Stimulated activated naive CD8-positive, alpha-beta T cell treated with anti-CD3 and anti-CD28 coated beads, Interleukin-15, Interleukin-2, amounts not matched to agents 100 ng/mL and 50 ng/mL, for 24 hours (primary cell): ENCODE data around the gene TMEM30A.

Experiments
- H3K27ac Mint-ChIP-seq: one replicate; pipeline ENCODE4 v1.8.0; 2021; ENCODE audit warnings: mild to moderate bottlenecking, mixed read lengths
- H3K27me3 Mint-ChIP-seq: one replicate; pipeline ENCODE4 v1.8.0; 2021; ENCODE audit warnings: mixed read lengths
- H3K36me3 Mint-ChIP-seq: one replicate; pipeline ENCODE4 v1.8.0; 2021; ENCODE audit warnings: low read depth, mixed read lengths
- H3K4me1 Mint-ChIP-seq: one replicate; pipeline ENCODE4 v1.8.0; 2021; ENCODE audit warnings: low read depth, mixed read lengths
- H3K4me3 Mint-ChIP-seq: one replicate; pipeline ENCODE4 v1.8.0; 2021; ENCODE audit warnings: mild to moderate bottlenecking, mixed read lengths
- H3K9me3 Mint-ChIP-seq: one replicate; pipeline ENCODE4 v1.8.0; 2021; ENCODE audit warnings: mixed read lengths

The TMEM30A gene

DNA sequence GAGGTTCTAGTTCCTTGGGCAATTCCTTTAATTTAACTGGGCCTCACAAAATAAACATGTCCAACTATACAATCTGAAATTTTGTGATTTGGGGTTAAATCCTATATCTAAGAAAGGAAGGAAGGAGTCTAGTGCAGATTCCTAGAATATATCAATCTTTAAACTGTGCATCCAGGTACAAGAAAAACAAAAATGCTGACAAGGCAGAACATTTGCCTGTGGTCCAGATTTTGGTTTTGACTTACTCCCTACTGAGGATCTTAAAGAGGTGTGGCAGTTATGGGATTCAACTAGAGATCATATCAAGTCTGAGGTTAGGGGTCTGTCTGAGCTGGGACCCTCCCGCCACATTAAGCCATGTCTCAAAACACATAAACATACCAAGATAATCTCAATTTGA is 23.3 kb downstream of the TMEM30A start:
- H3K4me3 Mint-ChIP-seq = no peak overlapping the region
- H3K36me3 Mint-ChIP-seq = peaks cover 37% of the 10 kb centered on the region
- no peaks in the 10 kb centered on the region for H3K27me3 Mint-ChIP-seq
- H3K4me1 Mint-ChIP-seq = no peaks in the 10 kb centered on the region
- no peaks in the 10 kb centered on the region for H3K9me3 Mint-ChIP-seq
- no peak overlapping the region for H3K27ac Mint-ChIP-seq

GRCh38 chr6:75257343-75258087 is 27.1 kb downstream of the TMEM30A start:
- Mint-ChIP-seq H3K27me3 (no peaks in the 10 kb centered on the region), H3K4me1 (no peaks in the 10 kb centered on the region), H3K36me3 (peaks cover 42% of the 10 kb centered on the region), H3K4me3 (no peak overlapping the region), H3K27ac (no peak overlapping the region), H3K9me3 (no peaks in the 10 kb centered on the region)

- no peak overlapping the region for H3K4me3 Mint-ChIP-seq
- H3K9me3 Mint-ChIP-seq = no peaks in the 10 kb centered on the region
- no peak overlapping the region for H3K27ac Mint-ChIP-seq
- H3K27me3 Mint-ChIP-seq = peaks cover 14% of the 10 kb centered on the region
- H3K36me3 Mint-ChIP-seq = peaks cover 8% of the 10 kb centered on the region
- H3K4me1 Mint-ChIP-seq = no peaks in the 10 kb centered on the region
Measured at GRCh38 chr6:75250552-75250951, 34.0 kb downstream of the TMEM30A start.

DNA sequence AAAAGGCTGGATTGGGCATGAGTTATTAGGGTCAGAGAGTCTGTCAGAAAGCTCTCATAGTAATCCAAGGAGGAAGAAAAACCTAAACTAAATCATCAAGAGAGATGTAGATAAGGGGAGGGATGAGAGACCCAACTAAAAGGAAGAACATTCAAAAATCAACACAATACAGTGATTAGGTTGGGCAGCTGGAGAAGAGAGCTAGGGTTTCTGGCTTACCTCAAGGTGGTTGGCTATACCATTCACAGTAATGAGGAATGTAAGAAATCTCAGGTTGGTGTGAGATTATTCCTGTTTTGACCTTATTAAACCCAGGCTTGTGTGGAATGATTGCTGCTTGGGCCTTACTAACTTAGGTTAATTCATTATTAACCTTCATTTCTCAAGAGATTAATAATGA is 34.8 kb downstream of the TMEM30A start:
- H3K27me3 Mint-ChIP-seq = peaks cover 17% of the 10 kb centered on the region

GRCh38 chr6:75246386-75246785 is 38.2 kb downstream of the TMEM30A start:
- H3K9me3 Mint-ChIP-seq = no peaks in the 10 kb centered on the region
- H3K27me3 Mint-ChIP-seq = peaks cover 20% of the 10 kb centered on the region
- no peak overlapping the region for H3K4me3 Mint-ChIP-seq
- H3K4me1 Mint-ChIP-seq = peaks cover 19% of the 10 kb centered on the region
- peaks cover 13% of the 10 kb centered on the region for H3K36me3 Mint-ChIP-seq
- no peak overlapping the region for H3K27ac Mint-ChIP-seq

More for the DNA sequence above, 34.8 kb downstream of the TMEM30A start:
- Mint-ChIP-seq H3K4me1 (peaks cover 2% of the 10 kb centered on the region), H3K36me3 (peaks cover 8% of the 10 kb centered on the region), H3K9me3 (no peaks in the 10 kb centered on the region), H3K27ac (no peak overlapping the region), H3K4me3 (no peak overlapping the region)

DNA sequence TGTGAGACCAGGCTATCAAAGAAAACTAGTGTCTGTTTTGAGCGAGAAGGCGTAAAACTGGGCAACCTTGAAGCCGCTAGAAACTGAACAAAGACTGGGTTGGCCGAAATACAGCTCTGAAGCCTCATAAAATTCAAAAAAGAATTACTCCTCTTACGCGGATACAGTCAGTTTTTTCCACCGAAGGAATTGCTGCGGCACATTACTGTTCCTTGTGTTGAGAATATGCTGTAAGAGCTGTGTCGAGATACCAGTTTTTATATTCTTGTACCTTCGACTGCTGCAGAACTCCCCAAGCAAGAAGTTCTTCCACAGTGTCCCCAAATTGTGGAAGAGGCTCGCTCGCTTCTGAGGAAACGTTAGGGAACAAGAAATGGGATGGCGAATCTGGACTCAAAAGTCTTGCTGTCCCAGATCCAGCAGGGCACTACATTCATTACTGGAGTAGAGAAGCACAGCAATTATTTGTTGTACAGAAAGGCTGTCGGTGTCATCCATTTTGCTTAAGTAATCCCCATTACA is 40.5 kb downstream of the TMEM30A start:
- H3K27ac Mint-ChIP-seq = peak overlapping the region; percentile 99
- peaks cover 20% of the 10 kb centered on the region for H3K27me3 Mint-ChIP-seq
- peaks cover 31% of the 10 kb centered on the region for H3K36me3 Mint-ChIP-seq
- no peaks in the 10 kb centered on the region for H3K9me3 Mint-ChIP-seq
- H3K4me1 Mint-ChIP-seq = peaks cover 26% of the 10 kb centered on the region
- H3K4me3 Mint-ChIP-seq = peak overlapping the region; percentile 99

DNA sequence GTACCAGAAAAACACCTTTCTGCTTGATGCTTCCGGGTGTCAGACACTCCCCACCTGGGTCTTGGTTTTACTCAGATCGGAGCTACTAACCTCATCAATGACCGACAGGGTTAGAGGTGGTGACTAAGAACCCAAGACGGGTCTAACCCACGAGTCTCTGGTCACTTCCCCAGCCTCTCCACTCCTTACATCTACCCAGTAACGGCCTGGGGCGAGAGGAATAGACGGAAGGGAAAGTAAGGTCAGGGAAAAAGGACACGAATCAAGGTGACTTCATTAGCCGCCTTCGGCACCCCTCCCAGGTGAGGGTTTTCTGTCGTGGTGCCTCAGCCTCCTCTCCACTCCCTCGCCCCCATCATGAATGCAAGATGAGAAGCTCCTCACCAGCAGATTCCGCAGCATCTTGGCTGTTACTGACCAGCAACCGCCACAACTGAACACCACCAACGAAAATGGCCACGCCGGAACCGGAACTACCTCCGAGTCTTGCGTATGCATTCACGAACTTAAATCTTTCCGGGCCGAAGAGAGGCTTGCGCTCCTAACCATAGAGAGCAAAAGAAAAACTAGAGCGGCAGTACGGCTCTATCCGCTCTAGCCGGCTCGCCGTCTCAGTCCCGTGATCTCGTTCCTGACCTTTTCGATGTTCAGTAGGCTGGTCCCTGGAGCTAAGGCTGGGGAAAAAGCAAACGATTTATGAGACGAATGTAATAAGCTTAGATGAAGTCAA is 41.1 kb downstream of the TMEM30A start, which contains the start of gene COX7A2:
Gene COX7A2 (minus strand): TSS at position 469 of the 730 bp plus-strand sequence. CDS start 67 bp downstream, at position 402.
- peak within 1 kb of the TSS; percentile 99 for H3K27ac Mint-ChIP-seq

GRCh38 chr6:75236630-75237029 is 48.0 kb downstream of the TMEM30A start:
- Mint-ChIP-seq H3K4me3 (no peak overlapping the region), H3K27me3 (no peaks in the 10 kb centered on the region), H3K27ac (no peak overlapping the region), H3K36me3 (peaks cover 37% of the 10 kb centered on the region), H3K4me1 (peaks cover 9% of the 10 kb centered on the region), H3K9me3 (no peaks in the 10 kb centered on the region)

More for the DNA sequence above, 41.1 kb downstream of the TMEM30A start, which contains the start of gene COX7A2:
- Mint-ChIP-seq H3K36me3 (peaks cover 35% of the 10 kb centered on the region), H3K4me3 (peak within 1 kb of the TSS; percentile 99), H3K9me3 (no peaks in the 10 kb centered on the region), H3K27me3 (peaks cover 20% of the 10 kb centered on the region), H3K4me1 (peaks cover 26% of the 10 kb centered on the region)

- H3K4me3 Mint-ChIP-seq = no peak overlapping the region
- no peak overlapping the region for H3K27ac Mint-ChIP-seq
- H3K9me3 Mint-ChIP-seq = no peaks in the 10 kb centered on the region
- no peaks in the 10 kb centered on the region for H3K27me3 Mint-ChIP-seq
- peaks cover 28% of the 10 kb centered on the region for H3K36me3 Mint-ChIP-seq
- no peaks in the 10 kb centered on the region for H3K4me1 Mint-ChIP-seq
Measured at GRCh38 chr6:75235271-75235670, 49.3 kb downstream of the TMEM30A start.

GRCh38 chr6:75234126-75234865 is 50.3 kb downstream of the TMEM30A start:
- H3K9me3 Mint-ChIP-seq = no peaks in the 10 kb centered on the region
- H3K4me3 Mint-ChIP-seq = no peak overlapping the region
- H3K27me3 Mint-ChIP-seq = no peaks in the 10 kb centered on the region
- H3K36me3 Mint-ChIP-seq = peaks cover 18% of the 10 kb centered on the region
- no peak overlapping the region for H3K27ac Mint-ChIP-seq
- H3K4me1 Mint-ChIP-seq = no peaks in the 10 kb centered on the region

DNA sequence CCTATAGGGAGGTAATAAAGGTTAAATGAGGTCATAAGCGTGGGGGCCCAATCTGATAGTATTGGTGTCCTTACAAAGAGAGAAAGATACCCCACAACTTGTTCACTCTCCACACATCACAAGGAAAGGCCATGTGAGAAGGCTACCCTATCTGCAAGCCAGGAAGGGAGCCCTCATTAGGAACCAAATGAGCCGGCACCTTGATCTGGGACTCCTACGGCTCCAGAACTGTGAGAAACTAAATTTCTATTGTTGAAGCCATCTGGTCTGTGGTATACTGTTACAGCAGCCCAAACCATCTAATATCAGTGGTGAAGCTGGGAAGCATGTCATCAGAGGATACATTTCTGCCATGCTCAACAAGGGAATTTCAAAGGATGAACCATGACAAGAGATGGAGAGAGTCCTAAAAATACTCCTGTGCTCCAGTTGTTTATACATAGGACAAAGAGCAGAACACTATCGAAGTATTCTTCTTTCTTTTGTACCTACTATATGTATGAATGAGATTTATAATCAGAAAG is 51.4 kb downstream of the TMEM30A start:
- H3K27me3 Mint-ChIP-seq = no peaks in the 10 kb centered on the region
- no peaks in the 10 kb centered on the region for H3K4me1 Mint-ChIP-seq
- H3K9me3 Mint-ChIP-seq = no peaks in the 10 kb centered on the region
- no peak overlapping the region for H3K4me3 Mint-ChIP-seq
- no peak overlapping the region for H3K27ac Mint-ChIP-seq
- H3K36me3 Mint-ChIP-seq = peaks cover 12% of the 10 kb centered on the region

DNA sequence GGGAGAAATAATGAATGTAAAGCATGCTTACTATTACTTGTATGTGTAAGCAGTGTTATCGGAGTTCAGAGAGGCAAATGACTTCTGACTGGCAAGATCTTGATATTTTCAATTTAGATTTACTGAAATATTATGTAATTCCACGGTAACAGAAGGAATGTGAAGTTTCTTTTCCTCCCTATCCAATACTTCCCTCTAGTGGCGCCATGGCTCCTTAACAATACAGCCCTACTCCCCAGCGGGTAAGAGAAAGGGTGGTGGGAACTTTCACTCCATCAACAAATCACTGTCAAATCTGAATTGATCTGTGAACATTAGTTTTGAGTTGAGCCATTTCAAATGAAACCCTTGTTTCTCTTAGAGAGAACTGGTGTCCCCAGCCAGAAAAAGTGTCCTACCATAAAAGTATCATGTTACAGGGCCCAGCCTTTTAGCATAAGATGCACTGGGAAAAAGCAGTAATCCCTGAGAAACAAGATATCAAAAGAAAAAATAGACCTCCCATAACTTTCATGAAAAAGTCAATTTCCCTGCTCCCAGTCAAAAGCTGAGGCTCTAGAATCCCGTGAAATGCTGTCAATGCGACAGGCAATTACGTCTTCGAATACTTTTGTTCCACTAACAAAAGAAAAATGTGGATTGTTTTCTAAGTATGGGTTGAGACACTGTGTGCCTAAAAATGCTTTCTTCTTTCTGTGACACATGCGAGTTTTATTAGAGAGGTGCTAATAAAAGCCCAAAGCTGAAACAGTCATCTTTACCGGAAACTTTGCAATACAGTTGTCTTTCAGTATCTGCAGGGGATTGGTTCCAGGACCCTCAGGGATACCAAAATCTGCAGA is 53.9 kb downstream of the TMEM30A start:
- no peak overlapping the region for H3K27ac Mint-ChIP-seq
- H3K4me3 Mint-ChIP-seq = no peak overlapping the region
- no peaks in the 10 kb centered on the region for H3K4me1 Mint-ChIP-seq
- no peaks in the 10 kb centered on the region for H3K36me3 Mint-ChIP-seq
- no peaks in the 10 kb centered on the region for H3K9me3 Mint-ChIP-seq
- no peaks in the 10 kb centered on the region for H3K27me3 Mint-ChIP-seq

- Mint-ChIP-seq H3K4me1 (no peaks in the 10 kb centered on the region), H3K27ac (no peak overlapping the region), H3K36me3 (no peaks in the 10 kb centered on the region), H3K9me3 (no peaks in the 10 kb centered on the region), H3K4me3 (no peak overlapping the region), H3K27me3 (peaks cover 31% of the 10 kb centered on the region)
Measured at GRCh38 chr6:75224303-75224926, 60.2 kb downstream of the TMEM30A start.
